Activated B cell treated with CpG ODN at 0.5 μM for 24 hours (primary cell): ENCODE results near the gene TP53BP1. TPM values are rescaled to one million over a fixed set of nuclear protein-coding genes. Genes with fewer than 3 reads are reported as not detected.

ENCODE experiments used
- ATAC-seq: fragments of 200-7000 bp; cut with Tn5 transposase; one replicate; pipeline ENCODE4 v1.10.0; 2021; ENCODE audit warnings: low read depth, mild to moderate bottlenecking, moderate library complexity
- CTCF ChIA-PET: fragments of 350-600 bp; sonication (Branson Sonifier 250); formaldehyde crosslinking; loops from one replicate; lab custom pipeline; 2021; ENCODE audit warnings: antibody characterized with exemption; lab: Charles Lee
- POLR2A ChIA-PET: fragments of 350-600 bp; sonication (Branson Sonifier 250); formaldehyde crosslinking; loops from one replicate; lab custom pipeline; 2021; ENCODE audit warnings: antibody characterized with exemption; lab: Charles Lee
- DNase-seq: peaks from one replicate; pipeline ENCODE4 v3.0.0; 2022
- H3K27ac Mint-ChIP-seq: one replicate; pipeline ENCODE4 v1.8.0; 2020; ENCODE audit warnings: mixed read lengths
- H3K27me3 Mint-ChIP-seq: one replicate; pipeline ENCODE4 v1.8.0; 2021; ENCODE audit warnings: mixed read lengths
- H3K36me3 Mint-ChIP-seq: one replicate; pipeline ENCODE4 v1.8.0; 2021; ENCODE audit warnings: low read depth, mixed read lengths
- H3K4me1 Mint-ChIP-seq: one replicate; pipeline ENCODE4 v1.8.0; 2021; ENCODE audit warnings: mixed read lengths
- H3K4me3 Mint-ChIP-seq: one replicate; pipeline ENCODE4 v1.8.0; 2020; ENCODE audit warnings: mild to moderate bottlenecking, mixed read lengths
- H3K9me3 Mint-ChIP-seq: one replicate; pipeline ENCODE4 v1.8.0; 2020; ENCODE audit warnings: mixed read lengths
- CTCF ChIP-seq: fragments of 200-600 bp; IDR thresholded peaks from one replicate; pipeline ENCODE4 v1.8.0; 2022; ENCODE audit warnings: antibody characterized with exemption, mild to moderate bottlenecking
- intact Hi-C: fragments of 100-400 bp; cut with micrococcal nuclease; formaldehyde crosslinking; loops from one replicate; pipeline ENCODE4 v1.15.1; 2024
- total RNA-seq: library from RNA; stranded (reverse); gene quantifications from 2 replicates; pipeline ENCODE4 v1.2.3, GENCODE V29; 2022

TP53BP1 gene
- total RNA-seq, 1 donor from 2014 or later, result 53.9 TPM

DNA sequence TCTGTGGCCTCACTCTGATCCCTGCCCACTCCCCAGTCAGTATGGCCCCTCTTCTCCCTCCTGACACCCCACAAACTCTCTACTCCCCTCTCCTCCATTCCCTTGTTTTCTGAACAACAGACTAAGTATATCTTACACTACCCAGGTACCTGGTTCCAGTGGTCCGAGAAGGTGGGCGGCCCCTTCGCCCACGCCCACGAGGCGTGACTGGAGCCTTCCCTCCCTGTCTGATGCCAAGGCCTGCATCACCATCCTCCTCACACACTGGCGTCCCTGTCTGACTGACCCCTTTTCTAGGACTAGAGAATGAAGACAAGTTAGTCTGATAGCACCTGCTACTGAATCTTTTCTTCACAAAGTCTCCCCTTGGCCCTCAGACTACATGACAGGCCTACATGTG is 72.1 kb downstream of the TP53BP1 start:
- Mint-ChIP-seq H3K4me1 (no peaks in the 10 kb centered on the region), H3K27me3 (no peaks in the 10 kb centered on the region), H3K4me3 (no peak overlapping the region), H3K36me3 (peaks cover 73% of the 10 kb centered on the region), H3K9me3 (no peaks in the 10 kb centered on the region), H3K27ac (no peak overlapping the region)
- POLR2A ChIA-PET, result no interaction called here
- intact Hi-C loops, result no loop called here
- DNase-seq, result no peak
- ATAC-seq, result no peak
- CTCF ChIA-PET, result no interaction called here
- no peak for TF ChIP-seq CTCF

DNA sequence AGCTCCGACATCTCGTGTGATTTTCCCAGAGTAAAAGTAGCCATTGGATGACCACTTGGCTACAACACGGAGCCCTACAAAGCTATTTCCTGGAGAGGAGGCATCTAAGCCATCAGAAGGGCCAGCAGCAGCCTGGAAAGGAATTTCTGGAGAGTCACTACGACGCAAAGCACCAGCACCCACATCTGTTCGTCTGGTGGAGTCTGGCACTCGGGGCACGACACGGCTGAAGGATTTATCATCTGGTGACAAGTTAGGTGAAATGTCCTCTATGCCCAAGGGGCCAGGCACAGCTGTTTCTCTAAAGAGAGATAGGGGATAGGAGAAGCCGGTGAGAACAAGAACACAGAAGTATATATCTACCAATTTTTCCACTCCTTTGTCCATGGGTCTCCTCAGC is 72.5 kb downstream of the TP53BP1 start:
- H3K9me3 Mint-ChIP-seq, result no peaks in the 10 kb centered on the region
- ChIA-PET CTCF (no interaction called here), POLR2A (no interaction called here)
- intact Hi-C loops, result no loop called here
- no peak for TF ChIP-seq CTCF
- no peak for ATAC-seq
- H3K27me3 Mint-ChIP-seq, result no peaks in the 10 kb centered on the region
- H3K4me1 Mint-ChIP-seq, result no peaks in the 10 kb centered on the region
- no peak overlapping the region for H3K4me3 Mint-ChIP-seq
- H3K36me3 Mint-ChIP-seq, result peaks cover 78% of the 10 kb centered on the region
- H3K27ac Mint-ChIP-seq, result no peak overlapping the region
- no peak for DNase-seq

- no peaks in the 10 kb centered on the region for H3K4me1 Mint-ChIP-seq
- CTCF ChIA-PET, result no interaction called here
- no peak overlapping the region for H3K4me3 Mint-ChIP-seq
- POLR2A ChIA-PET, result interaction anchor here (0.6 kb wide), 1 partner anchor 39 kb away, joined by 7 read pairs; no protein-coding TSS in a partner anchor
- DNase-seq, result no peak
- no peak for TF ChIP-seq CTCF
- ATAC-seq, result no peak
- peaks cover 77% of the 10 kb centered on the region for H3K36me3 Mint-ChIP-seq
- H3K27ac Mint-ChIP-seq, result no peak overlapping the region
- intact Hi-C loops, result no loop called here
- no peaks in the 10 kb centered on the region for H3K9me3 Mint-ChIP-seq
- no peaks in the 10 kb centered on the region for H3K27me3 Mint-ChIP-seq
Measured at GRCh38 chr15:43414196-43414595, 78.8 kb downstream of the TP53BP1 start.

DNA sequence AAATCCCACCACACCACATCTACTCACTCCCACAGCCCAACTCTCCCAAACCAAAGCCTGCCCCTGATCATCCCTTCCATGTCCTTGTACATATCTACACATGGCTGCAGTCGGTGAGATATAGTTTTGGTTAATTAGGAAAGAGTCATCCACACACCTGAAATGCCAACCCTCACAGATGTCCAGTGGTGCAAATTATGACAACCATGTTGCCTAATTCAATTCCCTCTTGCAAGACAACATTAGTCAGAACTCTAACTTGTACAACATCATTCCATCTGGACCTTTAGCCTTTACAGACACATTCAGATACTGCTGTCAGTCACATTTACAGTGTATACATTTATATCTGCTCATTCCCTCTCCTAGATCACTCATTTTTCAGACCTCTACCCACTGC is 80.9 kb downstream of the TP53BP1 start:
- intact Hi-C loops, result no loop called here
- ATAC-seq (no peak), DNase-seq (no peak)
- ChIA-PET POLR2A (no interaction called here), CTCF (interaction anchor here (0.7 kb wide), 1 partner anchor 237 kb away, joined by 3 read pairs; no protein-coding TSS in a partner anchor)
- H3K36me3 Mint-ChIP-seq, result peaks cover 85% of the 10 kb centered on the region
- no peak for TF ChIP-seq CTCF
- no peak overlapping the region for H3K27ac Mint-ChIP-seq
- H3K4me3 Mint-ChIP-seq, result no peak overlapping the region
- H3K4me1 Mint-ChIP-seq, result no peaks in the 10 kb centered on the region
- no peaks in the 10 kb centered on the region for H3K27me3 Mint-ChIP-seq
- no peaks in the 10 kb centered on the region for H3K9me3 Mint-ChIP-seq

- no peak overlapping the region for H3K27ac Mint-ChIP-seq
- DNase-seq (no peak), ATAC-seq (no peak)
- no peak for TF ChIP-seq CTCF
- H3K4me1 Mint-ChIP-seq, result no peaks in the 10 kb centered on the region
- ChIA-PET POLR2A (no interaction called here), CTCF (no interaction called here)
- H3K9me3 Mint-ChIP-seq, result no peaks in the 10 kb centered on the region
- intact Hi-C loops, result no loop called here
- H3K27me3 Mint-ChIP-seq, result no peaks in the 10 kb centered on the region
- peaks cover 89% of the 10 kb centered on the region for H3K36me3 Mint-ChIP-seq
- no peak overlapping the region for H3K4me3 Mint-ChIP-seq
Measured at GRCh38 chr15:43410572-43411214, 82.3 kb downstream of the TP53BP1 start.
